ENCODE measurements around the gene IL6ST.
"Not testable (repeated sequence)": the region's sequence is repeated elsewhere in the genome, so short reads cannot be mapped to it uniquely, and the experiment has no call there.

Gene IL6ST

DNA sequence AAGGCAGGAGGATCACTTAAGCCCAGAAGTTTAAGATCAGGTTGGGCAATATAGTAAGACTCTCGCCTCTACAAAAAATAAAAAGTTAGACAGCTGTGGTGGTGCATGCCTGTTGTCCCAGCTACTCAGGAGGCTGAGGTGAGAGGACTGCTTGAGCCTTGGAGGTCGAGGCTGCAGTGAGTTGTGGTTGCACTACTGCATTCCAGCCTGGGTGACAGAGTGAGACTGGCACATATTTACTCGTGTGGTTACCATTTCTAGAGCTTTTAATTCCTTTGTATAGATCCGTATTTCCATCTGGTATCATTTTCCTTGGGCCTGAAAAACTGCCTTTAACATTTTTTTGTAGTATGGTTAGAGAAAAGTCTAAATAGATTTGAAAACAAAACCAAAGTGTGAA lies 7.8 kb downstream of the IL6ST start:
- Histone ChIP-seq H3K27me3 (ENCODE audit: control insufficient read depth, insufficient read depth, low read length) (no peaks in the 10 kb centered on the region), H3K4me3 (ENCODE audit: low read length) (no peak overlapping the region), H3K27ac (ENCODE audit: low read depth, low read length) (no peak overlapping the region), H3K4me1 (ENCODE audit: control insufficient read depth, insufficient read depth, low read length) (peaks cover 5% of the 10 kb centered on the region), H3K36me3 (ENCODE audit: control insufficient read depth, insufficient read depth, low read length) (no peaks in the 10 kb centered on the region), H3K9ac (ENCODE audit: low read length) (no peak overlapping the region)

DNA sequence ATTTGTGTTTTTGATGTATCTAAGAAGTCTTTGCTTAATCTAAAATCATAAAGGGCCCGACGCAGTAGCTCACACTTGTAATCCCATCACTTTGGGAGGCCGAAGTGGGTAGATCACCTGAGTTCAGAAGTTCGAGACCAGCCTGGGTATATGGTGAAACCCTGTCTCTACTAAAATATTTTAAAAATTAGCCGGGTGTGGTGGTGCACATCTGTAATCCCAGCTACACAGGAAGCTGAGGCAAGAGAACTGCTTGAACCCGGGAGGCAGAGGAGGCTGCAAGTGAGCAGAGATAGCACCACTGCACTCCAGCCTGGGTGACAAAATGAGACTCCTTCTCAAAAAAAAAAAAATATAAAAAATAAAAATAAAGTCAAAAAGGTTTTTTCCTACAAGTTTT lies 9.6 kb downstream of the IL6ST start:
- H3K36me3 ChIP-seq (ENCODE audit: control insufficient read depth, insufficient read depth, low read length) = no peaks in the 10 kb centered on the region
- peaks cover 3% of the 10 kb centered on the region for H3K4me1 ChIP-seq (ENCODE audit: control insufficient read depth, insufficient read depth, low read length)
- no peak overlapping the region for H3K9ac ChIP-seq (ENCODE audit: low read length)
- no peaks in the 10 kb centered on the region for H3K27me3 ChIP-seq (ENCODE audit: control insufficient read depth, insufficient read depth, low read length)
- no peak overlapping the region for H3K27ac ChIP-seq (ENCODE audit: low read depth, low read length)
- H3K4me3 ChIP-seq (ENCODE audit: low read length) = no peak overlapping the region

DNA sequence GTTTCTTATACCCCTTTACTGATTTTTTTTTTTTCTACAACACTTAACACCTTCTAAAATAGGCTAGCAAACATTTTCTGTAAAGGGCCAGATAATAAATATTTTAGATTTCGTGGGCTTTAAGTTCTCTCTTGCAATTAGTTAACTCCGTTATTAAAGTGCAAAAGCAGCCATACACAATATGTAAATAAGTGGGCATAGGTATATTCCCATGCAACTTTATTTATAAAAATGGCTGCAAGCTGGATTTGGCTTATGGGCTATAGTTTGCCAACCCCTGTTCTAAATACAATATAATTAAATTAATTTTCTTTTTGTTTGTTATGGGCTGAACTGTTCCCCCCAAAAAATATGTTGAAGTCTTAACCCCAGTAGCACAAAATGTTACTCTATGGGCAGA lies 10.8 kb downstream of the IL6ST start:
- H3K27me3 ChIP-seq (ENCODE audit: control insufficient read depth, insufficient read depth, low read length) = no peaks in the 10 kb centered on the region
- peaks cover 3% of the 10 kb centered on the region for H3K4me1 ChIP-seq (ENCODE audit: control insufficient read depth, insufficient read depth, low read length)
- no peak overlapping the region for H3K4me3 ChIP-seq (ENCODE audit: low read length)
- no peak overlapping the region for H3K27ac ChIP-seq (ENCODE audit: low read depth, low read length)
- H3K9ac ChIP-seq (ENCODE audit: low read length) = no peak overlapping the region
- H3K36me3 ChIP-seq (ENCODE audit: control insufficient read depth, insufficient read depth, low read length) = no peaks in the 10 kb centered on the region

DNA sequence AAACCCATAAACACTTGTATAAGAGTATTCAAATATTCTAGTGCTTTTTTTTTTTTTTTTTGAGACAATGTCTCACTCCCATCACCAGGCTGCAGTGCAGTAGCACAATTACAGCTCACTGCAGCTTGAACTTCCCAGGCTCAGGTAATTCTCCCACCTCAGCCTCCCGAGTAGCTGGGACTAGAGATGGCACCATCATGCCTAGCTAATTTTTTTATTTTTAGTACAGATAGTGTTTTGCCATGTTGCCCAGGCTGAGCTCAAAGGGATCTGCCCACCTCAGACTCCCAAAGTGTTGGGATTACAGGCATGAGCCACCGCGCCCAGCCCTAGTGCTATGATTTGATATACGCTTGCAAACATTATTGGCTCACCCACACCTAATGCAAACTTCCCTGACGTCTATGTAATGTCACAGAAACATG lies 11.8 kb downstream of the IL6ST start:
- H3K4me3 ChIP-seq (ENCODE audit: low read length) = no peak overlapping the region
- H3K4me1 ChIP-seq (ENCODE audit: control insufficient read depth, insufficient read depth, low read length) = peaks cover 3% of the 10 kb centered on the region
- no peaks in the 10 kb centered on the region for H3K27me3 ChIP-seq (ENCODE audit: control insufficient read depth, insufficient read depth, low read length)
- H3K27ac ChIP-seq (ENCODE audit: low read depth, low read length) = no peak overlapping the region
- no peak overlapping the region for H3K9ac ChIP-seq (ENCODE audit: low read length)
- H3K36me3 ChIP-seq (ENCODE audit: control insufficient read depth, insufficient read depth, low read length) = no peaks in the 10 kb centered on the region

DNA sequence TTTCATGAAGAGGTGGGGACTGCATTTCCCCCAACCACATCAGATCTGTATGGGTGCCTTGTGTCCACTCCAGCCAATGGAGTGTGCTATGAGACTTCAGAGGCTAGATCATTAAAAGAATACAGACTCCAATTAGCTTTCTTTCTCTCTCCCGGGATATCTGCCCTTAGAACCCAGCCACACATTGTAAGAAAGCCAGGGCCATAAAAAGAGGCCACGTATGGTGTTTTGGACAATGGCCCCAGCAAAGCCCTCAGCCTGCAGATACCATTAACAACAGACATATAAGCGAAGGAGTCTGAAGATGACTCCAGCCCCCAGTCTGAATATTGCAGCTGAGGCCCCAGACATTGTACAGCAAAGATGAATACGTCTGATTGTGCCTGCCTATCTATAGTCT lies 21.5 kb downstream of the IL6ST start:
- H3K36me3 ChIP-seq (ENCODE audit: control insufficient read depth, insufficient read depth, low read length) = peaks cover 2% of the 10 kb centered on the region
- no peak overlapping the region for H3K4me3 ChIP-seq (ENCODE audit: low read length)
- H3K4me1 ChIP-seq (ENCODE audit: control insufficient read depth, insufficient read depth, low read length) = no peaks in the 10 kb centered on the region

DNA sequence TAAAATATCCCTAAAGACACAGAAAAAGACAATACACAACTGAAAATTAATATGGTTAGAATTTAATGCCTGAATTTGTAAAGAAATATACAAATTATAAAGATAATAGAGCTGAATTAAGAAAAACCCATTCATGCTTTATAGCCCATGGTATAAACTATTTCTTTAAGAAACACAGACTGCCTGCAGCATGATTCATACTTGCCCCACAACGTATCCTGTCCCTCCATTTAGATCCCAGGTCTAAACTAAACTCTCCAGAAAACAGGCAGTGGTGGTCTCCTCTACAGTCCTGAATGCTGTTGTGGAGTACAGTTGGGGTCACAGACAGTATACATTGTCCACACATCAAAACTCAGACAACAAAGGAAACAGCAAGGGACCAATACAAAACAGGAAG lies 24.8 kb downstream of the IL6ST start:
- no peaks in the 10 kb centered on the region for H3K36me3 ChIP-seq (ENCODE audit: control insufficient read depth, insufficient read depth, low read length)
- H3K9ac ChIP-seq (ENCODE audit: low read length) = no peak overlapping the region
- no peaks in the 10 kb centered on the region for H3K27me3 ChIP-seq (ENCODE audit: control insufficient read depth, insufficient read depth, low read length)
- H3K4me3 ChIP-seq (ENCODE audit: low read length) = no peak overlapping the region
- H3K27ac ChIP-seq (ENCODE audit: low read depth, low read length) = no peak overlapping the region
- H3K4me1 ChIP-seq (ENCODE audit: control insufficient read depth, insufficient read depth, low read length) = no peaks in the 10 kb centered on the region

More for the DNA sequence above, 21.5 kb downstream of the IL6ST start:
- Histone ChIP-seq H3K9ac (ENCODE audit: low read length) (no peak overlapping the region), H3K27ac (ENCODE audit: low read depth, low read length) (no peak overlapping the region), H3K27me3 (ENCODE audit: control insufficient read depth, insufficient read depth, low read length) (no peaks in the 10 kb centered on the region)

DNA sequence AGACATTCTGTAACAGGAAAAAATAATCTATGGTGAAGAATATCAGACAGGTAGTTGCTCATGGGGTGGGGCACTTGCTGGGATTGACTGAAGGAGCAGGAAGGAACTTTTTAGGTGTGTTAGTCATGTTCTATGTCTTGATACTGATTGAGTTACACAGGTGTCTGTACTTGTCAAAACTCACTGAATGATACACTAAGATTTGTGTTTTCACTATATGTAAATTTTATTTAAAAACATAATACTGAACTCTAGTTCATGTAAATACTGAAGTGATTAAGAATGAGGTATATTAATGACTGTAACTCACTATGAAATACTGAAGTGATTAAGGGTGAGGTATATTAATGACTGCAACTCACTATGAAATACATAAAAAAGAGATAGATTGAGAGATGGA lies 28.5 kb downstream of the IL6ST start:
- no peaks in the 10 kb centered on the region for H3K27me3 ChIP-seq (ENCODE audit: control insufficient read depth, insufficient read depth, low read length)
- H3K36me3 ChIP-seq (ENCODE audit: control insufficient read depth, insufficient read depth, low read length) = no peaks in the 10 kb centered on the region
- no peaks in the 10 kb centered on the region for H3K4me1 ChIP-seq (ENCODE audit: control insufficient read depth, insufficient read depth, low read length)
- no peak overlapping the region for H3K9ac ChIP-seq (ENCODE audit: low read length)
- H3K27ac ChIP-seq (ENCODE audit: low read depth, low read length) = no peak overlapping the region
- no peak overlapping the region for H3K4me3 ChIP-seq (ENCODE audit: low read length)

DNA sequence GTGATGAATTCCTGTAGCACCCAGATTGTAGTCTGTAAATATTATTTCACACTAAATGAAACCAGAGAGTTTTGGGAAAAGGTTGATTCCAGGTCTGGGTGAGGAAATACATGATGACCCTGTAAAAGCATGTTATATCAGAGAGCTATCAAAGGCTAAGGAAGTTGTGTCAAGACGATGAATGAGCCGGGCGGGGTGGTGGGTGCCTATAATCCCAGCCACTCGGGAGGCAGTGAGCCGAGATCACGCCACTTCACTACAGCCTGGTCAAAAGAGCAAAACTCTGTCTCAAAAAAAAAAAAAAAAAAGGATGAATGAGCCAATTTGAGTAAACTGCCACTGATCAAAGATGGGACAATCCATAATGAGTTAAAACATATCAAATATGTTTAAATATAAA lies 29.2 kb downstream of the IL6ST start:
- H3K4me1 ChIP-seq (ENCODE audit: control insufficient read depth, insufficient read depth, low read length) = no peaks in the 10 kb centered on the region
- peaks cover 2% of the 10 kb centered on the region for H3K36me3 ChIP-seq (ENCODE audit: control insufficient read depth, insufficient read depth, low read length)
- H3K4me3 ChIP-seq (ENCODE audit: low read length) = no peak overlapping the region

DNA sequence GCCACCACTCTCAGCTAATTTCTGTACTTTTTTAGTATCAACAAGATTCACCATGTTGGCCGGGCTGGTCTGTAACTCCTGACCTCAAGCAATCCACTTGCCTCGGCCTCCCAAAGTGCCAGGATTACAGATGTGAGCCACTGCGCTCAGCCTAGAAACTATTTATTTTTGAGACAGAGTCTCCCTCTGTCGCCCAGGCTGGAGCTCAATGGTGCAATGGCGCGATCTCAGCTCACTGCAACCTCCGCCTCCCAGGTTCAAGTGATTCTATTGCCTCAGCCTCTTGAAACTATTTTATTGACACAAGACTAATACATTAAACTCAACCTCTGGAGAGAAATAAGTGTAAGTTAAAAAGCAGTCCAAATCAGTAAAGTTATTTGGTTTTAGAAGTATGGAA lies 34.0 kb downstream of the IL6ST start:
- no peaks in the 10 kb centered on the region for H3K27me3 ChIP-seq (ENCODE audit: control insufficient read depth, insufficient read depth, low read length)
- no peak overlapping the region for H3K9ac ChIP-seq (ENCODE audit: low read length)
- no peaks in the 10 kb centered on the region for H3K4me1 ChIP-seq (ENCODE audit: control insufficient read depth, insufficient read depth, low read length)
- no peak overlapping the region for H3K27ac ChIP-seq (ENCODE audit: low read depth, low read length)
- H3K36me3 ChIP-seq (ENCODE audit: control insufficient read depth, insufficient read depth, low read length) = peaks cover 4% of the 10 kb centered on the region
- H3K4me3 ChIP-seq (ENCODE audit: low read length) = no peak overlapping the region

More for the DNA sequence above, 29.2 kb downstream of the IL6ST start:
- no peaks in the 10 kb centered on the region for H3K27me3 ChIP-seq (ENCODE audit: control insufficient read depth, insufficient read depth, low read length)
- H3K9ac ChIP-seq (ENCODE audit: low read length) = no peak overlapping the region
- H3K27ac ChIP-seq (ENCODE audit: low read depth, low read length) = no peak overlapping the region

DNA sequence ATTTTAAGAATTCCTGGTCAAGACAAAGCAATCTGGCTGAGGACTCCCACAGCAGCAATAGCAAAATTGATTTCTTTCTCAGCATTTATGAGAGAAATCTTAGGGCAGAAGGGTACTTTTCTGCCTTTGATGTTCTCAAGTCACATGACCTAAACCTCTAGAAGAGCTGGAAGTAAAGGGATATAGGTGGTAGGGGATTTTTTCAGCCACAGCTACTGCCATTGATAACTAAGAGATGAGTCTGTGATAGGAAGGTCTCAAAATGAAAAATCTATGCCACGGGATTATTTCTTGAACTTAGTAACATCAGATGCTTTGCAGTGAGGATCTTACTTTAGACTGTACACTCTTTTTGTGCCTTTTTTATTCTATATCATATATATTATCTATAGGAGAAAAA lies 35.6 kb downstream of the IL6ST start:
- Histone ChIP-seq H3K36me3 (ENCODE audit: control insufficient read depth, insufficient read depth, low read length) (peaks cover 5% of the 10 kb centered on the region), H3K9ac (ENCODE audit: low read length) (no peak overlapping the region), H3K27ac (ENCODE audit: low read depth, low read length) (no peak overlapping the region)

DNA sequence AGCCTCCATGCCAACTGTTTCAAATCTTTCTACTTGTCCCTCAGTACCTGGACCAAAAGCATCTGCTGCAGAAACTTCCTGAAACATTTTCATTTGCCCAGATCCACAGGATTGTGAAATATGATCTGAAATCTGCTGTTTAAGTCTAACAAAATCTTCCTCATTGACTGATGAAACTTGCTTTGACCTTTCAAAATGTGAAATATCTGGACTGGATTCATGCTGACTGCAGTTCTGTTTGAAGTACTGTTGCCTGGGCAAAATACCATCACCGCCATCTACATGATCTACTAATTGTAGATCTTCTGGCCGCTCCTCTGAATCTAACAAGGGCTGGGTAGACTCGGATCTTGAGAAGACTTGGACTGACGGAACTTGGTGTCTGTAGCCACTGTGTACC lies 53.6 kb downstream of the IL6ST start:
- not testable (repeated sequence) for H3K27ac ChIP-seq (ENCODE audit: low read depth, low read length); H3K9ac ChIP-seq (ENCODE audit: low read length); H3K27me3 ChIP-seq (ENCODE audit: control insufficient read depth, insufficient read depth, low read length); H3K36me3 ChIP-seq (ENCODE audit: control insufficient read depth, insufficient read depth, low read length); H3K4me3 ChIP-seq (ENCODE audit: low read length); H3K4me1 ChIP-seq (ENCODE audit: control insufficient read depth, insufficient read depth, low read length)

More for the DNA sequence above, 35.6 kb downstream of the IL6ST start:
- Histone ChIP-seq H3K27me3 (ENCODE audit: control insufficient read depth, insufficient read depth, low read length) (no peaks in the 10 kb centered on the region), H3K4me1 (ENCODE audit: control insufficient read depth, insufficient read depth, low read length) (no peaks in the 10 kb centered on the region), H3K4me3 (ENCODE audit: low read length) (no peak overlapping the region)

DNA sequence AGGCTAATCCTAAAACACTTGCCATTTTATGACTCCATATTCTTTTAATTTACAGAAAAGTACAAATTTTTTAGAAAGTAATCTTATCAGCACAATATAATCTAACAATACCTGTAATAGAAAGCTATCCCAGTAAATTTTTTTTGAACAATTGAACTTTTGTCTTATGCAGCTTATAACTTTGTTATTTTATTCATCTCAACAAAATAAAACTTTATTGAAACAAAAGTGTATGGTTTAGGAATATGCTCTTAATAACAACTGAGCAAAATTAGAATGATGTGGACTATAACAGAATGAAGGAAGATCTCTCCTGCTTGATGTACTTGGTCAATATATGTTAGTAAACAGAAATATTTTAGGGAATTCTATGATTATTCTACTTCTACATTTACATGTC lies 57.2 kb downstream of the IL6ST start:
- H3K4me1 ChIP-seq (ENCODE audit: control insufficient read depth, insufficient read depth, low read length); H3K36me3 ChIP-seq (ENCODE audit: control insufficient read depth, insufficient read depth, low read length); H3K27me3 ChIP-seq (ENCODE audit: control insufficient read depth, insufficient read depth, low read length); H3K9ac ChIP-seq (ENCODE audit: low read length); H3K4me3 ChIP-seq (ENCODE audit: low read length); H3K27ac ChIP-seq (ENCODE audit: low read depth, low read length): not testable (repeated sequence)

DNA sequence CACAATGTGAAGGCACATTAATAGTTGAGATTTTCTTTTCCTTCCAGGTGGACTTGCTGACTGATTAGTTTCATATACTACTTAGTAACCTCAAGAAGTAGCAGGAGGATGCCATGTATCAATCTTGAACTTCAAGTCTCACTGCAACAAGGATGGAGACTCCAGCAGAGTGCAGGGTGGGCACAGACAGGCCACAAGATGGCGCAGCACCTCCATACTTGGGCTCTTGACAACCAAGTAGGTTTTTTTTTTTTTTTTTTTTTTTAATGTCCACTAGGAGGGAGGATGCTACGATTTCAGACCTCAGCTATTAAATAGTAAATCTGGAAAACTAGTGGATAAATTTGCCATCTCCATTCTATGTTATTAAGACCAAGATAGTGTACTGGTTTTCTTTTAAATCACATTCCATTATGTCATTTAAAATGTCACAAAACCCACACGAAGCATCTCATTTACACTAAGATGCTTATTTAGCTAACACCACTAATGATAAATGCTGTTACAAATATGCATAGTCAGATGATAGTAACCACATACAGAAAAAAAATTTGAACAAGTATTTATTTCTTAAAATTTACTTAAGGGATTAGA lies 58.6 kb downstream of the IL6ST start:
- no peaks in the 10 kb centered on the region for H3K36me3 ChIP-seq (ENCODE audit: control insufficient read depth, insufficient read depth, low read length)
- H3K4me1 ChIP-seq (ENCODE audit: control insufficient read depth, insufficient read depth, low read length) = no peaks in the 10 kb centered on the region
- no peak overlapping the region for H3K4me3 ChIP-seq (ENCODE audit: low read length)
- no peak overlapping the region for H3K9ac ChIP-seq (ENCODE audit: low read length)
- H3K27me3 ChIP-seq (ENCODE audit: control insufficient read depth, insufficient read depth, low read length) = no peaks in the 10 kb centered on the region
- H3K27ac ChIP-seq (ENCODE audit: low read depth, low read length) = no peak overlapping the region
